Measurements from ENCODE around the gene PTH2R. TPM values are rescaled to one million over a fixed set of nuclear protein-coding genes. Genes with fewer than 3 reads are reported as not detected.
"Not testable (repeated sequence)": the region's sequence is repeated elsewhere in the genome, so short reads cannot be mapped to it uniquely, and the experiment has no call there.

The PTH2R gene
- total RNA-seq, 6 experiments from 2014 or later, result 0.07 to 0.19 (median 0.16) TPM; not detected in 3

- Histone ChIP-seq H3K27me3 (no peaks in the 10 kb centered on the region), H3K4me1 (no peaks in the 10 kb centered on the region), H3K36me3 (no peaks in the 10 kb centered on the region), H3K9me3 (no peaks in the 10 kb centered on the region), H3K4me3 (no peak overlapping the region), H3K27ac (no peak overlapping the region)
- intact Hi-C loops (cut with DNase I), result no loop called here
- TF ChIP-seq, protein P1, sequence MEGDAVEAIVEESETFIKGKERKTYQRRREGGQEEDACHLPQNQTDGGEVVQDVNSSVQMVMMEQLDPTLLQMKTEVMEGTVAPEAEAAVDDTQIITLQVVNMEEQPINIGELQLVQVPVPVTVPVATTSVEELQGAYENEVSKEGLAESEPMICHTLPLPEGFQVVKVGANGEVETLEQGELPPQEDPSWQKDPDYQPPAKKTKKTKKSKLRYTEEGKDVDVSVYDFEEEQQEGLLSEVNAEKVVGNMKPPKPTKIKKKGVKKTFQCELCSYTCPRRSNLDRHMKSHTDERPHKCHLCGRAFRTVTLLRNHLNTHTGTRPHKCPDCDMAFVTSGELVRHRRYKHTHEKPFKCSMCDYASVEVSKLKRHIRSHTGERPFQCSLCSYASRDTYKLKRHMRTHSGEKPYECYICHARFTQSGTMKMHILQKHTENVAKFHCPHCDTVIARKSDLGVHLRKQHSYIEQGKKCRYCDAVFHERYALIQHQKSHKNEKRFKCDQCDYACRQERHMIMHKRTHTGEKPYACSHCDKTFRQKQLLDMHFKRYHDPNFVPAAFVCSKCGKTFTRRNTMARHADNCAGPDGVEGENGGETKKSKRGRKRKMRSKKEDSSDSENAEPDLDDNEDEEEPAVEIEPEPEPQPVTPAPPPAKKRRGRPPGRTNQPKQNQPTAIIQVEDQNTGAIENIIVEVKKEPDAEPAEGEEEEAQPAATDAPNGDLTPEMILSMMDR (IDR thresholded peaks at IDR 0.05), result no peak
- no peak for TF ChIP-seq POLR2A (IDR thresholded peaks at IDR 0.05)
- WGBS (ENCODE audit: insufficient coverage, low coverage, low lambda C conversion rate, missing lambda C conversion rate), result 57% methylated on average over 1 of the region's 1 CpG
- DNase-seq, result no peak
- no peak for ATAC-seq
Measured at GRCh38 chr2:208515099-208515498, 108.5 kb downstream of the PTH2R start.

- intact Hi-C loops (cut with DNase I); H3K27me3 ChIP-seq; DNase-seq; H3K4me3 ChIP-seq; ATAC-seq; H3K4me1 ChIP-seq; H3K27ac ChIP-seq; H3K36me3 ChIP-seq; H3K9me3 ChIP-seq: not testable (repeated sequence)
Measured at GRCh38 chr2:208523069-208523468, 116.5 kb downstream of the PTH2R start.

DNA sequence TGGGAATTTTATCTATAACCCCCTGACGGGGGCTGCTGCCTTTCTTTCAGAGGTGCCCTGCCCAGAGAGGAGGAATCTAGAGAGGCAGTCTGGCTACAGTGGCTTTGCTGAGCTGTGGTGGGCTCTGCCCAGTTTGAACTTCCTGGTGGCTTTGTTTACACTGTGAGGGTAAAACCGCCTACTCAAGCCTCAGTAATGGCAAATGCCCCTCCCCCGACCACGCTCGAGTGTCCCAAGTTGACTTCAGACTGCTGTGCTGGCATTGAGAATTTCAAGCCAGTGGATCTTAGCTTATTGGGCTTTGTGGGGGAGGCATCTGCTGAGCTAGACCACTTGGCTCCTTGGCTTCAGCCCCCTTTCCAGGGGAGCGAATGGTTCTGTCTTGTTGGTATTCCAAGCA is 118.6 kb downstream of the PTH2R start:
- intact Hi-C loops (cut with DNase I), result not testable (repeated sequence)

GRCh38 chr2:208529796-208530195 is 123.2 kb downstream of the PTH2R start:
- 45% methylated on average over 2 of the region's 5 CpGs for WGBS (ENCODE audit: insufficient coverage, low coverage, low lambda C conversion rate, missing lambda C conversion rate)
- intact Hi-C loops (cut with DNase I), result no loop called here
- no peaks in the 10 kb centered on the region for H3K36me3 ChIP-seq
- no peaks in the 10 kb centered on the region for H3K9me3 ChIP-seq
- DNase-seq, result no peak
- peak in 3 of 4 donors; percentile 40 to 53 (median 52) for ATAC-seq
- no peak overlapping the region for H3K4me3 ChIP-seq
- no peaks in the 10 kb centered on the region for H3K4me1 ChIP-seq
- no peak overlapping the region for H3K27ac ChIP-seq
- H3K27me3 ChIP-seq, result no peaks in the 10 kb centered on the region
- no peak for TF ChIP-seq POLR2A (IDR thresholded peaks at IDR 0.05)
- TF ChIP-seq, protein P1 (IDR thresholded peaks at IDR 0.05), result no peak

More for the DNA sequence above, 118.6 kb downstream of the PTH2R start:
- H3K36me3 ChIP-seq, H3K27ac ChIP-seq, H3K4me3 ChIP-seq, DNase-seq, ATAC-seq, H3K9me3 ChIP-seq, H3K4me1 ChIP-seq, H3K27me3 ChIP-seq: not testable (repeated sequence)
- 73% methylated on average over 5 of the region's 6 CpGs for WGBS (ENCODE audit: insufficient coverage, low coverage, low lambda C conversion rate, missing lambda C conversion rate)

- no peaks in the 10 kb centered on the region for H3K27me3 ChIP-seq
- H3K27ac ChIP-seq, result no peak overlapping the region
- TF ChIP-seq POLR2A (IDR thresholded peaks at IDR 0.05), result no peak
- TF ChIP-seq, protein P1 (IDR thresholded peaks at IDR 0.05), result no peak
- DNase-seq, result no peak
- H3K4me3 ChIP-seq, result no peak overlapping the region
- intact Hi-C loops (cut with DNase I), result no loop called here
- 80% methylated on average over 3 of the region's 3 CpGs for WGBS (ENCODE audit: insufficient coverage, low coverage, low lambda C conversion rate, missing lambda C conversion rate)
- no peak for ATAC-seq
- no peaks in the 10 kb centered on the region for H3K4me1 ChIP-seq
- H3K36me3 ChIP-seq, result no peaks in the 10 kb centered on the region
- H3K9me3 ChIP-seq, result no peaks in the 10 kb centered on the region
Measured at GRCh38 chr2:208531361-208531760, 124.8 kb downstream of the PTH2R start.

GRCh38 chr2:208535578-208535977 is 129.0 kb downstream of the PTH2R start:
- H3K9me3 ChIP-seq; H3K27ac ChIP-seq; H3K27me3 ChIP-seq; ATAC-seq; intact Hi-C loops (cut with DNase I); H3K4me3 ChIP-seq; H3K36me3 ChIP-seq; H3K4me1 ChIP-seq; DNase-seq: not testable (repeated sequence)
- no CpG with 5 or more reads among the region's 1 CpG for whole genome bisulfite sequencing (ENCODE audit: insufficient coverage, low coverage, low lambda C conversion rate, missing lambda C conversion rate)

Data from right lobe of liver (tissue), 6 donors.